GM23338 (cell line): ENCODE data around the gene CCDC63.

Experiments used
- CREB1 ChIP-seq: fragments of 250-450 bp; sonication (Bioruptor Pico); IDR thresholded peaks from 2 replicates; pipeline ENCODE4 v1.5.0; 2020; ENCODE audit warnings: low read depth, mild to moderate bottlenecking, moderate library complexity
- CTCF ChIP-seq, 2 experiments: fragments of 200-600 bp in 1 of 2; sonication (generic) in 1 of 2; conservative IDR thresholded peaks; 2 replicates each; pipeline versions ENCODE4 v1.5.1 to v1.6.1; 2016 to 2017; ENCODE audit warnings: antibody characterized with exemption in 2 of 2, low read depth in 2 of 2, mild to moderate bottlenecking in 2 of 2, moderate library complexity in 1 of 2
- ETS1 ChIP-seq: IDR thresholded peaks from 2 replicates; pipeline ENCODE4 v1.6.1; 2016; ENCODE audit warnings: antibody characterized with exemption
- EZH2 ChIP-seq: fragments of 200-600 bp; sonication (generic); IDR thresholded peaks from one replicate; pipeline ENCODE4 v1.8.0; 2017; ENCODE audit warnings: antibody characterized with exemption, mild to moderate bottlenecking, low read depth; ENCODE audit not compliant: unreplicated experiment
- EZH2phosphoT487 ChIP-seq: fragments of 200-600 bp; sonication (generic); IDR thresholded peaks from one replicate; pipeline ENCODE4 v1.8.1; 2018; ENCODE audit warnings: antibody characterized with exemption; ENCODE audit not compliant: unreplicated experiment
- JUNB ChIP-seq: IDR thresholded peaks from one replicate; pipeline ENCODE4 v1.6.1; 2016; ENCODE audit warnings: antibody characterized with exemption; ENCODE audit not compliant: unreplicated experiment
- NANOG ChIP-seq: IDR thresholded peaks from 2 replicates; pipeline ENCODE4 v1.6.1; 2016; ENCODE audit warnings: antibody characterized with exemption, borderline replicate concordance
- POLR2AphosphoS5 ChIP-seq: IDR thresholded peaks from 2 replicates; pipeline ENCODE4 v1.6.1; 2016; ENCODE audit warnings: antibody characterized with exemption, low read depth
- REST ChIP-seq: IDR thresholded peaks from one replicate; pipeline ENCODE4 v1.6.1; 2018; ENCODE audit warnings: antibody characterized with exemption; ENCODE audit not compliant: unreplicated experiment
- STAT1 ChIP-seq: IDR thresholded peaks from one replicate; pipeline ENCODE4 v1.6.1; 2016; ENCODE audit warnings: antibody characterized with exemption; ENCODE audit not compliant: unreplicated experiment
- ZNF114 ChIP-seq: fragments of 250-450 bp; sonication (Bioruptor Pico); IDR thresholded peaks from 2 replicates; pipeline ENCODE4 v1.5.0; 2020; ENCODE audit warnings: mild to moderate bottlenecking, moderate library complexity
- ZNF331 ChIP-seq: fragments of 250-450 bp; sonication (Bioruptor Pico); IDR thresholded peaks from 2 replicates; pipeline ENCODE4 v1.5.0; 2020; ENCODE audit warnings: low read depth, mild to moderate bottlenecking, moderate library complexity
- ZNF462 ChIP-seq: fragments of 250-450 bp; sonication (Bioruptor Pico); IDR thresholded peaks from 2 replicates; pipeline ENCODE4 v1.5.0; 2020; ENCODE audit warnings: mild to moderate bottlenecking, moderate library complexity

- TF ChIP-seq CTCF (conservative IDR thresholded peaks at IDR 0.05; ENCODE audit: low read depth in 2 of 2): no peak
- TF ChIP-seq POLR2AphosphoS5: no peak
- TF ChIP-seq EZH2phosphoT487: no peak
- TF ChIP-seq NANOG: no peak
- no peak for TF ChIP-seq EZH2
- TF ChIP-seq ZNF114 (CRISPR knock-in tag): no peak
- no peak for TF ChIP-seq JUNB
- no peak for TF ChIP-seq REST
- no peak for TF ChIP-seq ZNF331 (CRISPR knock-in tag)
- no peak for TF ChIP-seq CREB1
- no peak for TF ChIP-seq ZNF462 (CRISPR knock-in tag)
- no peak for TF ChIP-seq STAT1
- no peak for TF ChIP-seq ETS1
Measured at GRCh38 chr12:110874351-110874750, 27.6 kb downstream of the CCDC63 start.
